PC-3 (cell line): Measurements from ENCODE around the gene MLST8. TPM values are rescaled to one million over a fixed set of nuclear protein-coding genes. Genes with fewer than 3 reads are reported as not detected.

Experiments used
- ATAC-seq: fragments of 200-7000 bp; cut with Tn5 transposase; 2 replicates; pipeline ENCODE4 v1.9.1; 2020; ENCODE audit warnings: mild to moderate bottlenecking, moderate library complexity
- BruUV-seq: library from RNA; stranded (reverse); fragments of 400-500 nt; replicated peaks from 2 replicates; lab custom pipeline; 2021; lab: Mats Ljungman, UMichigan
- CTCF ChIA-PET: fragments of 300-600 bp; sonication (Branson Sonifier 250); formaldehyde crosslinking; loops from one replicate; lab custom pipeline; 2022; ENCODE audit warnings: antibody characterized with exemption; lab: Charles Lee
- POLR2A ChIA-PET: fragments of 300-600 bp; sonication (Branson Sonifier 250); formaldehyde crosslinking; loops from one replicate; lab custom pipeline; 2022; ENCODE audit warnings: antibody characterized with exemption; ENCODE audit not compliant: unreplicated experiment; lab: Charles Lee
- DNase-seq: peaks from one replicate; pipeline ENCODE4 v3.0.0-alpha.2; 2015
- H2AFZ ChIP-seq: fragments of 300-600 bp; sonication (generic); 2 replicates; pipeline ENCODE4 v1.6.0; 2016; ENCODE audit warnings: antibody characterized with exemption, low read length
- H3F3A ChIP-seq: fragments of 300-600 bp; sonication (generic); one replicate; pipeline ENCODE4 v1.6.0; 2017; ENCODE audit warnings: antibody characterized with exemption, low read length, control low read depth, mild to moderate bottlenecking; ENCODE audit not compliant: unreplicated experiment
- H3K27ac ChIP-seq: fragments of 300-600 bp; sonication (generic); 2 replicates; pipeline ENCODE4 v1.5.1; 2016; ENCODE audit warnings: mild to moderate bottlenecking, low read length
- H3K27me3 ChIP-seq: fragments of 300-600 bp; sonication (generic); 2 replicates; pipeline ENCODE4 v1.6.1; 2016; ENCODE audit warnings: low read length, mixed read lengths
- H3K36me3 ChIP-seq: fragments of 300-600 bp; sonication (generic); 2 replicates; pipeline ENCODE4 v1.6.1; 2016; ENCODE audit warnings: low read depth, mixed run types, low read length, mixed read lengths
- H3K4me1 ChIP-seq: fragments of 300-600 bp; sonication (generic); 2 replicates; pipeline ENCODE4 v1.5.1; 2016; ENCODE audit warnings: low read length; ENCODE audit not compliant: insufficient read depth
- H3K4me2 ChIP-seq: fragments of 300-600 bp; sonication (generic); 2 replicates; pipeline ENCODE4 v1.6.0; 2016; ENCODE audit warnings: low read length
- H3K4me3 ChIP-seq: fragments of 300-600 bp; sonication (generic); 2 replicates; pipeline ENCODE4 v1.5.1; 2016; ENCODE audit warnings: mild to moderate bottlenecking, low read length, mixed read lengths
- H3K79me2 ChIP-seq: fragments of 300-600 bp; sonication (generic); 2 replicates; pipeline ENCODE4 v1.6.1; 2017; ENCODE audit warnings: low read length, mixed read lengths
- H3K9ac ChIP-seq: fragments of 300-600 bp; sonication (generic); 2 replicates; pipeline ENCODE4 v1.6.0; 2016; ENCODE audit warnings: mild to moderate bottlenecking, low read length
- H3K9me2 ChIP-seq: fragments of 300-600 bp; sonication (generic); replicated peaks from 2 replicates; pipeline ENCODE4 v1.6.1; 2016; ENCODE audit warnings: mixed run types, low read length, mixed read lengths
- H3K9me3 ChIP-seq: fragments of 300-600 bp; sonication (generic); 2 replicates; pipeline ENCODE4 v1.6.1; 2016; ENCODE audit warnings: low read length, mixed read lengths
- H4K20me1 ChIP-seq: fragments of 300-600 bp; sonication (generic); 2 replicates; pipeline ENCODE4 v1.6.1; 2016; ENCODE audit warnings: low read length, mixed read lengths
- CTCF ChIP-seq: fragments of 300-600 bp; sonication (generic); conservative IDR thresholded peaks from 2 replicates; pipeline ENCODE4 v1.5.1; 2017; ENCODE audit warnings: antibody characterized with exemption, low read depth, mild to moderate bottlenecking, low read length
- EZH2 ChIP-seq: fragments of 300-600 bp; sonication (generic); IDR thresholded peaks from one replicate; pipeline ENCODE4 v1.6.1; 2017; ENCODE audit warnings: antibody characterized with exemption, mild to moderate bottlenecking, low read length; ENCODE audit not compliant: unreplicated experiment
- EZH2phosphoT487 ChIP-seq: fragments of 300-600 bp; sonication (generic); IDR thresholded peaks from 2 replicates; pipeline ENCODE4 v1.6.1; 2018; ENCODE audit warnings: mild to moderate bottlenecking, antibody characterized with exemption, low read length, borderline replicate concordance
- intact Hi-C: fragments of 100-400 bp; cut with micrococcal nuclease; formaldehyde crosslinking; loops from 2 replicates; pipeline ENCODE4 v1.9.0; 2023
- total RNA-seq: library from RNA; depleted of rRNA; stranded (reverse); fragments of >200 nt; gene quantifications from 2 replicates; pipeline ENCODE4 v1.2.3, GENCODE V29; 2014

MLST8 gene
- total RNA-seq, 1 experiment from 2014 or later: 63.3 TPM

GRCh38 chr16:2243031-2243528 lies 37.8 kb downstream of the MLST8 start:
- Histone ChIP-seq H3K4me1 (peaks cover 7% of the 10 kb centered on the region; the same call in 1 of the 2 replicates), H3K27ac (no peak overlapping the region), H3K4me3 (no peak overlapping the region), H3F3A (no peaks in the 10 kb centered on the region), H3K4me2 (no peak overlapping the region), H3K9me2 (no peaks in the 10 kb centered on the region), H3K27me3 (no peaks in the 10 kb centered on the region), H3K9ac (no peak overlapping the region), H3K9me3 (no peaks in the 10 kb centered on the region), H2AFZ (no peak overlapping the region), H3K79me2 (no peaks in the 10 kb centered on the region), H3K36me3 (peaks cover 7% of the 10 kb centered on the region; the same call in 1 of the 2 replicates), H4K20me1 (no peaks in the 10 kb centered on the region)
- 0 out of 2 replicates have a peak, but pooled peaks have one; percentile 11 for TF ChIP-seq CTCF
- no peak for TF ChIP-seq EZH2phosphoT487
- ChIA-PET POLR2A (no interaction called here), CTCF (no interaction called here)
- intact Hi-C loops: no loop called here
- DNase-seq (no peak), ATAC-seq (no peak)
- BruUV-seq: no TSS peak

- POLR2A ChIA-PET: no interaction called here
- ATAC-seq (no peak), DNase-seq (no peak)
- Histone ChIP-seq H3K27ac (no peak overlapping the region), H3K4me2 (no peak overlapping the region), H2AFZ (no peak overlapping the region), H3K4me3 (no peak overlapping the region), H3K36me3 (peaks cover 7% of the 10 kb centered on the region; the same call in 1 of the 2 replicates), H3K9ac (no peak overlapping the region), H3K27me3 (no peaks in the 10 kb centered on the region), H3K9me2 (no peaks in the 10 kb centered on the region), H3F3A (no peaks in the 10 kb centered on the region), H3K79me2 (peaks cover 6% of the 10 kb centered on the region; the same call in 1 of the 2 replicates), H3K9me3 (no peaks in the 10 kb centered on the region), H4K20me1 (no peaks in the 10 kb centered on the region), H3K4me1 (peaks cover 7% of the 10 kb centered on the region; the same call in 1 of the 2 replicates)
- intact Hi-C loops: no loop called here
- CTCF ChIA-PET: no interaction called here
- no TSS peak for BruUV-seq
- TF ChIP-seq EZH2 (no peak), EZH2phosphoT487 (no peak), CTCF (no peak)
Observed at GRCh38 chr16:2243781-2244180, 38.5 kb downstream of the MLST8 start.

GRCh38 chr16:2244301-2244700 lies 39.0 kb downstream of the MLST8 start:
- Histone ChIP-seq H3K9me2 (no peaks in the 10 kb centered on the region), H2AFZ (no peak overlapping the region), H3K4me1 (peaks cover 7% of the 10 kb centered on the region; the same call in 1 of the 2 replicates), H3K4me3 (no peak overlapping the region), H3K27ac (no peak overlapping the region), H3K9ac (no peak overlapping the region), H3F3A (no peaks in the 10 kb centered on the region), H3K79me2 (peaks cover 9% of the 10 kb centered on the region), H3K27me3 (no peaks in the 10 kb centered on the region), H4K20me1 (no peaks in the 10 kb centered on the region), H3K4me2 (no peak overlapping the region), H3K9me3 (no peaks in the 10 kb centered on the region), H3K36me3 (peaks cover 7% of the 10 kb centered on the region; the same call in 1 of the 2 replicates)
- no peak for DNase-seq
- intact Hi-C loops: no loop called here
- no TSS peak for BruUV-seq
- TF ChIP-seq EZH2 (no peak), CTCF (no peak), EZH2phosphoT487 (no peak)
- POLR2A ChIA-PET: no interaction called here
- CTCF ChIA-PET: no interaction called here
- no peak; the same call in 1 of the 2 replicates for ATAC-seq
